Erythroblast (primary cell): ENCODE measurements around the gene MADCAM1.

Experiments used
- DNase-seq, 2 experiments: peaks; one replicate each; lab custom pipeline; 2025; lab: John Stamatoyannopoulos, UW
- GATA1 ChIP-seq: IDR thresholded peaks from 2 replicates; pipeline ENCODE4 v1.6.1; 2011; ENCODE audit warnings: low read depth, mild to moderate bottlenecking, control low read depth, low read length, moderate library complexity
- POLR2A ChIP-seq: IDR thresholded peaks from 2 replicates; pipeline ENCODE4 v1.6.1; 2011; ENCODE audit warnings: mild to moderate bottlenecking, low read length

The MADCAM1 gene

DNA sequence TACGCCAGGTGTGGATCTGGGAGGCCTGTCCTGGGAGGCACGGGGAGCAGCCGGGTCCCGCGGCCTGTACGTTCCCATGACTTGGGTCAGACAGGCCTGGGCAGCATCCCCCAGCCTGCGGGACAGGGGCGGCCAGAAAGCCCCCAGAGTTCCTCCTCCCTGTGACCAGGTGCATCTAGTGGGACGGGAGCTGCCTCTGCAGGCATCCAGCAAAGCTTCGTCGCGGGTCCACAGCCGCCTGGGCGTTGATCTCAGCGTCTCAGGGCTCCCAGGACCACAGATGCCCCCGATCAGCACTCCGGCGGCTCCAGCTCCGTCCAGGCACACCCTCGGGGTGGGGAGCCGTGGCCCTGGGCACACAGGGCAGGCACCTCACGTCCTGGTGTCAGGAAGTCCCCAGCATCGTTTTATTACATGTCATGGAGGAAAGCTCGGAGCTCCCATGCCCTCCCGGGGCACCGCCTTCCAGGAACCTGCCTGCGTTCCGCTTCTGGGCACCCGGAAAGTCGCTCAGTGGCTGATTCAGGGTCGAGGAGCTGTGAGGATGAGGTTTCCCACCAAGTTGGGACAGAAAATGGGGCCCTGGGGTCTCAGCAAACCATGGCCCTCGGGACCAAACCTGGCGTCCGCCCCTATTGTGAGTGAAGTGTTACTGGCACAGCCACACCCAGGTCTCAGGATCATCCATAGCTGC, 46.0 kb downstream of the MADCAM1 start:
- TF ChIP-seq GATA1: no peak
- no peak for TF ChIP-seq POLR2A
- DNase-seq: no peak

DNA sequence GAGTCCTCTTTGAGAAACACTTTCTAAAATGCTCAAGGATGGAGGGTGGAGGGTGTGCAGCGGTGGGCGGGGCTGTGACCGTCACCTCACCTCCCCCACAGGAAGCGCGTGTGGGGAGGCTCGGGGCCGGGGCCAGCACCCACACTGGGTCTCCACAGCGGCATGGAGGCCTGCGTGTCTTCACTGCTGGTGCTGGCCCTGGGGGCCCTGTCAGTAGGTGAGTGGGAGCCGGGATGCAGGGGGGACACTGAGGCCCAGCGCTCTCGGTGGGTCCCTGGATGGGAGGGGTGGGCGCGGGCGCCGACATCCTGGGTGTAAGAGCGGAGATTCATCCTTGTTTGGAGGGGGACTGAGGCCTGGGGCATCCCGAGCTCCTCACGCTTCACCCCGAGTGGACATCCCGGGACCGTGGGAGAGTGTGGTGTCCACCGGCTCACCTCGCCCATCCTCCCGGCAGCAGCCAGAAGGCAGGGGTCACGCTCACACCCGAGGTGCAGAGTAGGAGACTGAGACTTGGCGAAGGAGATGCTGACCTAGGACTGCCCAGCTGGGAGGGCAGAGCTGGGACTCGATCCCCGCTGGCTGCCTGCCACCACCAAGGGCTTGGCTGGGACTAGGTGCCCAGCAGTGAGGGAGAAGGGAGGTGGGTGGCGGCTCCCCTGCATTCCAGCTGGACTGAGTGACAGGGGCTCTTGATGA, 47.8 kb downstream of the MADCAM1 start, which contains the start of gene GZMM:
GZMM (plus strand) TSS at position 144 of the 699 bp plus-strand sequence; CDS start at position 163, 19 bp downstream.
- TF ChIP-seq GATA1: no peak
- no peak for TF ChIP-seq POLR2A
- DNase-seq: no peak

DNA sequence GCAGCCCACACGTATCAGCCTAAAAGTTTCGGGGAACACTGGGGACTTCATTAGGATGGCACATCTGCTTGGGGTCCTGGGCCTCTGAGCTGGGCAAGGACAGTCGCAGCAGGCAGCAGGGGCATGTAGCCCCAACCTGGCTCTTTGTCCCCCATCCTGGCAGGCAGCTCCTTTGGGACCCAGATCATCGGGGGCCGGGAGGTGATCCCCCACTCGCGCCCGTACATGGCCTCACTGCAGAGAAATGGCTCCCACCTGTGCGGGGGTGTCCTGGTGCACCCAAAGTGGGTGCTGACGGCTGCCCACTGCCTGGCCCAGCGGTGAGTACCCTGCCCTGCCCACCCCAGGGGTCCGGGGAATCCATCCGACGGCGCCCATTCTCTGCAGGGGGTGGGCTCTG, 50.8 kb downstream of the MADCAM1 start:
- no peak for TF ChIP-seq POLR2A
- no peak for TF ChIP-seq GATA1
- DNase-seq: no peak

DNA sequence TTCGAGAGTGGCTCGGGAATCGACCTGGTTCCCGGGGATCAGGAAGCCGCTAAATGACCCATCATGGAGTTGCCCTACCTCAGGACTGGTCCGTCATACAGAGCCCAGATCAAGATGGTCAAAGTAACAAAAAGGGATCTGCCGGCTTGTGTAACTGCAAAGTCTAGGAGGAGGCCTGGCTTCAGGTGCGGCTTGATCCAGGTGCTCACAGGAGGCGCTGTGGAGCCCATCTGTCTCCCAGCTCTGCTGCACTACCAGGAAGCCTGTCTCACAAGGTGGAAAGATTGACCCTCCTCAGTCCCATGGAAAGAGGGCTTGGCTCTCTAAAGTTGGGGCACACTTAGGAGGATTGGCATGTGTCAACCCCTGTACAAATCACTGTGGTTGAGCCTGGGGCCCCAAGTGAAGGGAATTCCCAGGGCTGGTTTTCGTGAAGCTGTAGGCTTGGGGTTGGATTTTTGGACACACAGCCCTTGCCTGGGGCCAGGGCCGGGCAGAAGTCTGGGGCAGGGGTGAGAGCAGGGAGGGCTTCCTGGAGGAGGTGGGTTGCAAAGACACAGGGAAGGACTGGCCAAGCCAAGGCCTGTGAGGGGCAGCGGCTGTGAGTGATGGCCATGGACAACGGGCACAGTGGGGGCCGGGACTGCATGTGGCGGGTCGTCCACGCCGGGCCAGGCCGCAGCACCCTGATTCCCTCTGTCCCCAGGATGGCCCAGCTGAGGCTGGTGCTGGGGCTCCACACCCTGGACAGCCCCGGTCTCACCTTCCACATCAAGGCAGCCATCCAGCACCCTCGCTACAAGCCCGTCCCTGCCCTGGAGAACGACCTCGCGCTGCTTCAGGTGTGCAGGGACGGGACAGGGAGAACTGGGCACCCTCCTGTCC, 51.8 kb downstream of the MADCAM1 start:
- no peak for DNase-seq
- no peak for TF ChIP-seq POLR2A
- no peak for TF ChIP-seq GATA1

DNA sequence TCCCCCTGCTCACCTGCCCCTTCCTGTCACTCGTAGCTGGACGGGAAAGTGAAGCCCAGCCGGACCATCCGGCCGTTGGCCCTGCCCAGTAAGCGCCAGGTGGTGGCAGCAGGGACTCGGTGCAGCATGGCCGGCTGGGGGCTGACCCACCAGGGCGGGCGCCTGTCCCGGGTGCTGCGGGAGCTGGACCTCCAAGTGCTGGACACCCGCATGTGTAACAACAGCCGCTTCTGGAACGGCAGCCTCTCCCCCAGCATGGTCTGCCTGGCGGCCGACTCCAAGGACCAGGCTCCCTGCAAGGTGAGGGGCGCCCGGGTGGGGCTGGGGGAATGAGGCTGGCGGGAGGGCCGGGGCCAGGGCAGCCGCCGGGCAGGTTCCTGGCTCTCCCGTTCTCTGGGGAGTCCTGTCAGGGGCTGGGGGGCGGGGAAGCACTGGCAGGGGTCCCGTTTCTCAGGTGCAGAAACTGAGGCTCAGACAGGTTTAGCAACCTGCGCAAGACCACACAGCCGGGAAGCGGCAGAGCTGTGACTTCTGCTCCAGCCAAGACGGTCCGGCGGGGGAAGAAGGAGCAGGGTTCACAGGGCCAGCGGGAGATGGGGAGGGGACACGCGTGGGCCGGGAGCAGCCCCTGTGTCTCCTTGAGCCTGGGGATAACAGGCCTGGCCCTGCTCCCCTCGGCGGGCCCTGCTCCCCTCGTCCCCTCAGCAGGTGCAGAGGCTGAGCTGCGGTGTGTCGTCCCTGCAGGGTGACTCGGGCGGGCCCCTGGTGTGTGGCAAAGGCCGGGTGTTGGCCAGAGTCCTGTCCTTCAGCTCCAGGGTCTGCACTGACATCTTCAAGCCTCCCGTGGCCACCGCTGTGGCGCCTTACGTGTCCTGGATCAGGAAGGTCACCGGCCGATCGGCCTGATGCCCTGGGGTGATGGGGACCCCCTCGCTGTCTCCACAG, 52.9 kb downstream of the MADCAM1 start:
- DNase-seq: no peak
- TF ChIP-seq POLR2A: no peak
- no peak for TF ChIP-seq GATA1

DNA sequence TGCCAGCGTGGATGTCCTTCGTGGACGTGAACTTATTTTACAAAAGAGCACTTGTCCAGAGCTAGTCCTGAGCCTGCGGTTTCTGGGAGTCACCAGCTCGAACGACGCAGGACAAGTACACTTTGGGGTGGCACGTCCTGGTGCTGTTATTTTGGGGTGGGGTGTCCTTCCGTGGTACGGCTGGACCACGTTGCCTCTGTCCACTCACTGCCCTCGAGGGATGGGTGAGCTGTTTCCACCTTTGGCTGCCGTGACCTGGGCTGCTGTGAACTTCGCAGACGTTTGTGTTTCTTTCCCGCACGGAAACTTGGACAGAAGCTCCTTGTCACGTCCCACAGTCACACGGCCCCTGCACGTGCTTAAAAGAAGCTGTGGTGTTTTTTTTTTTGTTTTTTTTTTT, 58.5 kb downstream of the MADCAM1 start:
- no peak for TF ChIP-seq GATA1
- TF ChIP-seq POLR2A: no peak
- no peak for DNase-seq
